Endothelial cell of umbilical vein (primary cell): Measurements from ENCODE around the gene STH. TPM values are rescaled to one million over a fixed set of nuclear protein-coding genes. Genes with fewer than 3 reads are reported as not detected.

Experiments used
- BruUV-seq: library from RNA; stranded (reverse); fragments of 400-500 nt; replicated peaks from 2 replicates; lab custom pipeline; 2021; lab: Mats Ljungman, UMichigan
- CTCF ChIA-PET: fragments of 300-600, 350-600 bp; sonication (Branson Sonifier 250); formaldehyde crosslinking; loops from one replicate; lab custom pipeline; 2021; ENCODE audit warnings: antibody characterized with exemption, inconsistent platforms; lab: Charles Lee
- POLR2A ChIA-PET: fragments of 300-600, 350-600 bp; sonication (Branson Sonifier 250); formaldehyde crosslinking; loops from one replicate; lab custom pipeline; 2021; ENCODE audit warnings: antibody characterized with exemption, inconsistent platforms; lab: Charles Lee
- DNase-seq: peaks from one replicate; pipeline ENCODE4 v3.0.0-alpha.2; 2011; ENCODE audit warnings: low read depth, low spot score
- FAIRE-seq: peaks from 2 replicates; lab custom pipeline; 2011; peaks lifted over from hg19 to GRCh38; lab: Jason Lieb, UNC
- H2AFZ ChIP-seq: 2 replicates; pipeline ENCODE4 v1.6.0; 2012; ENCODE audit warnings: low read depth, low read length, control low read depth, inconsistent platforms
- H3K27ac ChIP-seq: 2 replicates; pipeline ENCODE4 v1.5.1; 2011; ENCODE audit warnings: low read depth, mild to moderate bottlenecking, control low read depth, low read length, moderate library complexity; ENCODE audit not compliant: insufficient read depth
- H3K27me3 ChIP-seq, 2 experiments: 2 replicates each; pipeline versions ENCODE4 v1.6.0 to v1.6.1; 2011; ENCODE audit warnings: low read length in 2 of 2, mixed read lengths in 1 of 2; ENCODE audit not compliant: control insufficient read depth in 2 of 2, insufficient read depth in 2 of 2
- H3K36me3 ChIP-seq, 2 experiments: 2 replicates in 1 of 2; 3 replicates in 1 of 2; pipeline ENCODE4 v1.5.1; 2011; ENCODE audit warnings: low read length in 2 of 2, mild to moderate bottlenecking in 1 of 2, moderate library complexity in 1 of 2; ENCODE audit not compliant: control insufficient read depth in 2 of 2, insufficient read depth in 2 of 2; ENCODE audit errors: extremely low read depth in 1 of 2
- H3K4me1 ChIP-seq: 3 replicates; pipeline ENCODE4 v1.5.1; 2011; ENCODE audit warnings: mild to moderate bottlenecking, low read length; ENCODE audit not compliant: control insufficient read depth, insufficient read depth; ENCODE audit errors: extremely low read depth
- H3K4me2 ChIP-seq: 2 replicates; pipeline ENCODE4 v1.6.1; 2011; ENCODE audit warnings: low read length, control low read depth, mixed read lengths; ENCODE audit not compliant: insufficient read depth
- H3K4me3 ChIP-seq, 3 experiments: fragments of 200-600 bp in 1 of 3; sonication (generic), shearing (Covaris generic) in 1 of 3; replicated peaks in 1 of 3; 2 replicates each; pipeline ENCODE4 v1.5.1; 2011 to 2016; ENCODE audit warnings: control low read depth in 3 of 3, low read length in 3 of 3, mild to moderate bottlenecking in 2 of 3, inconsistent platforms in 1 of 3, low read depth in 1 of 3, moderate library complexity in 1 of 3; ENCODE audit not compliant: insufficient read depth in 1 of 3
- H3K79me2 ChIP-seq: 2 replicates; pipeline ENCODE4 v1.6.0; 2012; ENCODE audit warnings: low read length, inconsistent platforms; ENCODE audit not compliant: control insufficient read depth, insufficient read depth
- H3K9ac ChIP-seq: replicated peaks from 2 replicates; pipeline ENCODE3; 2011; ENCODE audit warnings: low read length, control low read depth; ENCODE audit not compliant: insufficient read depth; ENCODE audit errors: extremely low read depth
- H3K9me1 ChIP-seq: replicated peaks from 3 replicates; pipeline ENCODE4 v1.6.0; 2011; ENCODE audit warnings: mild to moderate bottlenecking, low read length; ENCODE audit not compliant: control insufficient read depth, insufficient read depth; ENCODE audit errors: extremely low read depth
- H3K9me3 ChIP-seq: replicated peaks from 2 replicates; pipeline ENCODE4 v1.5.1; 2012; ENCODE audit warnings: low read length, inconsistent platforms; ENCODE audit not compliant: control insufficient read depth, insufficient read depth
- H4K20me1 ChIP-seq: replicated peaks from 2 replicates; pipeline ENCODE3; 2011; ENCODE audit warnings: mild to moderate bottlenecking, low read length; ENCODE audit not compliant: control insufficient read depth, insufficient read depth; ENCODE audit errors: extremely low read depth
- CTCF ChIP-seq, 2 donors: IDR thresholded peaks; 1 replicate in 1 of 2; 2 replicates in 1 of 2; pipeline ENCODE4 v1.5.1; 2011; ENCODE audit warnings: low read length in 2 of 2, mild to moderate bottlenecking in 2 of 2, moderate library complexity in 2 of 2, control low read depth in 1 of 2, inconsistent platforms in 1 of 2, low read depth in 1 of 2; ENCODE audit not compliant: insufficient read depth in 1 of 2; ENCODE audit errors: extremely low read depth in 1 of 2
- EZH2 ChIP-seq: IDR thresholded peaks from 2 replicates; pipeline ENCODE4 v1.6.1; 2012; ENCODE audit warnings: borderline replicate concordance, low read depth, mild to moderate bottlenecking, moderate library complexity, low read length, inconsistent platforms; ENCODE audit not compliant: severe bottlenecking
- FOS ChIP-seq: IDR thresholded peaks from 2 replicates; pipeline ENCODE4 v1.6.1; 2011; ENCODE audit warnings: mild to moderate bottlenecking, low read length, moderate library complexity, borderline replicate concordance; ENCODE audit not compliant: insufficient read depth
- GATA2 ChIP-seq: IDR thresholded peaks from 2 replicates; pipeline ENCODE4 v1.7.0; 2011; ENCODE audit warnings: low read depth, mild to moderate bottlenecking, moderate library complexity, mixed read lengths, low read length; ENCODE audit not compliant: insufficient read length, insufficient read depth
- JUN ChIP-seq: IDR thresholded peaks from 2 replicates; pipeline ENCODE4 v1.6.1; 2011; ENCODE audit warnings: borderline replicate concordance, low read depth; ENCODE audit not compliant: insufficient read length, insufficient read depth
- MAX ChIP-seq: IDR thresholded peaks from 2 replicates; pipeline ENCODE4 v1.6.1; 2011; ENCODE audit not compliant: insufficient read depth, insufficient read length
- MYC ChIP-seq: IDR thresholded peaks from one replicate; pipeline ENCODE4 v1.6.1; 2011; ENCODE audit warnings: mild to moderate bottlenecking, low read depth, low read length
- POLR2A ChIP-seq: IDR thresholded peaks from 2 replicates; pipeline ENCODE4 v1.6.1; 2012; ENCODE audit warnings: low read depth, mild to moderate bottlenecking, control low read depth, low read length
- POLR2AphosphoS5 ChIP-seq: IDR thresholded peaks from 2 replicates; pipeline ENCODE4 v1.6.1; 2012; ENCODE audit warnings: low read depth, mild to moderate bottlenecking, control low read depth, low read length, moderate library complexity; ENCODE audit not compliant: insufficient read depth
- dilution Hi-C: fragments of 300-500 bp; cut with MboI; formaldehyde crosslinking; loops from one replicate; pipeline ENCODE4 v1.15.0; 2019; ENCODE audit warnings: low sequenced_read_pairs; ENCODE audit not compliant: extremely low pct_ligation_motif_present
- intact Hi-C: fragments of 100-400 bp; cut with micrococcal nuclease; formaldehyde crosslinking; loops from one replicate; pipeline ENCODE4 v1.10.0; 2022
- polyA plus RNA-seq, 4 experiments: library from polyadenylated mRNA; depleted of rRNA in 3 of 4; stranded (reverse) in 3 of 4; unstranded in 1 of 4; fragments of >200 nt; gene quantifications; 2 replicates each; pipeline versions ENCODE4 v1.2.1 to v1.2.3, GENCODE V29; 2011 to 2012; ENCODE audit warnings: missing spikeins in 1 of 4
- total RNA-seq: library from RNA; stranded (reverse); gene quantifications from 2 replicates; pipeline ENCODE4 v1.2.3, GENCODE V29; 2021

The STH gene
- total and polyA plus RNA-seq, 2 donors (not counting 3 experiments of a cell fraction or from before 2014, with no cell fraction given): not detected

GRCh38 chr17:45971698-45972141 lies 27.3 kb upstream of the STH start:
- H3K4me3 ChIP-seq: no peak overlapping the region
- no TSS peak for BruUV-seq
- no peaks in the 10 kb centered on the region for H3K9me3 ChIP-seq
- H3K27me3 ChIP-seq: peaks cover 12 to 15% of the 10 kb centered on the region in 2 experiments
- H3K4me1 ChIP-seq: no peaks in the 10 kb centered on the region
- no peak for FAIRE-seq
- intact Hi-C loops: no loop called here
- H3K9ac ChIP-seq: no peak overlapping the region
- H4K20me1 ChIP-seq: no peaks in the 10 kb centered on the region
- H3K79me2 ChIP-seq: no peaks in the 10 kb centered on the region
- no peak overlapping the region for H3K27ac ChIP-seq
- ChIA-PET POLR2A (no interaction called here), CTCF (interaction anchor here (0.8 to 0.9 kb wide), 2 partner anchors 13 to 23 kb away, joined by 3 to 4 read pairs; no protein-coding TSS in a partner anchor)
- no peak for TF ChIP-seq JUN
- TF ChIP-seq MYC: no peak
- no peak for TF ChIP-seq GATA2
- TF ChIP-seq CTCF (IDR thresholded peaks at IDR 0.05; ENCODE audit: extremely low read depth in 1 of 2, insufficient read depth in 1 of 2, low read depth in 1 of 2, low read length in 2 of 2): no peak
- no peak for TF ChIP-seq EZH2
- no peak for TF ChIP-seq POLR2AphosphoS5
- no peak for TF ChIP-seq FOS
- no peak for TF ChIP-seq POLR2A
- no peak for TF ChIP-seq MAX
- no peaks in the 10 kb centered on the region for H3K36me3 ChIP-seq
- no peak for DNase-seq
- H3K4me2 ChIP-seq: no peak overlapping the region
- H2AFZ ChIP-seq: no peak overlapping the region
- dilution Hi-C loops: no loop called here
- H3K9me1 ChIP-seq: no peaks in the 10 kb centered on the region
